Ascending aorta (tissue), 2 donors: ENCODE measurements around the gene SLC25A1. TPM values are rescaled to one million over a fixed set of nuclear protein-coding genes. Genes with fewer than 3 reads are reported as not detected.

ENCODE experiments used
- DNase-seq, 2 donors: peaks; one replicate each; pipeline ENCODE4 v3.0.0-alpha.2; 2019; ENCODE audit warnings: low spot score in 2 of 2
- H3K27ac ChIP-seq, 2 donors: fragments of 200-600 bp; sonication (generic); one replicate each; pipeline ENCODE4 v1.5.1; 2016 to 2017; ENCODE audit warnings: mild to moderate bottlenecking in 1 of 2
- H3K27me3 ChIP-seq: fragments of 200-600 bp; sonication (generic); one replicate; pipeline ENCODE4 v1.5.1; 2017
- H3K36me3 ChIP-seq, 2 donors: fragments of 200-600 bp; sonication (generic); one replicate each; pipeline ENCODE4 v1.5.1; 2016
- H3K4me1 ChIP-seq, 2 donors: fragments of 200-600 bp; sonication (generic); one replicate each; pipeline ENCODE4 v1.5.1; 2016 to 2017; ENCODE audit warnings: mild to moderate bottlenecking in 1 of 2
- H3K4me3 ChIP-seq, 2 donors: fragments of 200-600 bp; sonication (generic); one replicate each; pipeline ENCODE4 v1.5.1; 2016 to 2017; ENCODE audit warnings: mild to moderate bottlenecking in 1 of 2
- H3K9me3 ChIP-seq, 2 donors: fragments of 200-600 bp; sonication (generic); one replicate each; pipeline ENCODE4 v1.5.1; 2016
- CTCF ChIP-seq, 3 experiments: fragments of 200-600 bp in 2 of 3; fragments of 450-650 bp in 1 of 3; sonication (generic) in 2 of 3; IDR thresholded peaks; one replicate each; pipeline ENCODE4 v1.5.1; 2016 to 2019; ENCODE audit warnings: antibody characterized with exemption in 3 of 3, mild to moderate bottlenecking in 1 of 3, moderate library complexity in 1 of 3
- intact Hi-C: fragments of 100-400 bp; cut with DNase I; formaldehyde crosslinking; loops from one replicate; pipeline ENCODE4 v1.15.1; 2023
- total RNA-seq: library from RNA; depleted of rRNA; stranded (reverse); fragments of >200 nt; gene quantifications from one replicate; pipeline ENCODE4 v1.1.0, GENCODE V29; 2016

SLC25A1 gene
- total RNA-seq, 1 donor from 2014 or later, result 89.3 TPM

- H3K4me1 ChIP-seq, result peaks cover 6 to 36% of the 10 kb centered on the region in 2 donors
- no peaks in the 10 kb centered on the region for H3K9me3 ChIP-seq
- peak overlapping the region; percentile 96 to 97 for H3K4me3 ChIP-seq
- H3K27ac ChIP-seq, result peak overlapping the region; percentile 92 to 93
- DNase-seq, result peak in 1 of 2 donors; percentile 75
- no peak for TF ChIP-seq CTCF (IDR thresholded peaks at IDR 0.05)
- intact Hi-C loops, result loop anchor here (1.0 to 5.0 kb wide), 5 partner anchors 34 to 539 kb away; partner anchors contain the start of genes CDC45, DGCR2, ESS2 and HIRA
- H3K36me3 ChIP-seq, result peaks cover 0 to 4% of the 10 kb centered on the region in 2 donors
- no peaks in the 10 kb centered on the region for H3K27me3 ChIP-seq
Observed at GRCh38 chr22:19178065-19178656, 375 bp downstream of the SLC25A1 start.

GRCh38 chr22:19177164-19178064, 1.1 kb downstream of the SLC25A1 start:
- Histone ChIP-seq H3K36me3 (peaks cover 0 to 4% of the 10 kb centered on the region in 2 donors), H3K4me3 (peak overlapping the region; percentile 96 to 97), H3K27ac (peak overlapping the region; percentile 92 to 93), H3K9me3 (no peaks in the 10 kb centered on the region), H3K27me3 (no peaks in the 10 kb centered on the region), H3K4me1 (peaks cover 6 to 42% of the 10 kb centered on the region in 2 donors)
- DNase-seq, result no peak
- TF ChIP-seq CTCF (IDR thresholded peaks at IDR 0.05), result no peak
- intact Hi-C loops, result loop anchor here (1.0 to 5.0 kb wide), 5 partner anchors 33 to 540 kb away; partner anchors contain the start of genes CDC45, DGCR2, ESS2 and HIRA

- H3K36me3 ChIP-seq, result peaks cover 0 to 4% of the 10 kb centered on the region in 2 donors
- H3K4me3 ChIP-seq, result peak overlapping the region in 1 of 2 donors; percentile 96
- intact Hi-C loops, result loop anchor here (5.0 kb wide), 1 partner anchor 541 kb away; no protein-coding TSS in a partner anchor
- DNase-seq, result no peak
- no peak for TF ChIP-seq CTCF (IDR thresholded peaks at IDR 0.05)
- H3K9me3 ChIP-seq, result no peaks in the 10 kb centered on the region
- H3K27me3 ChIP-seq, result no peaks in the 10 kb centered on the region
- peaks cover 6 to 46% of the 10 kb centered on the region in 2 donors for H3K4me1 ChIP-seq
- peak overlapping the region; percentile 92 to 93 for H3K27ac ChIP-seq
Observed at GRCh38 chr22:19176732-19177131, 1.8 kb downstream of the SLC25A1 start.

- no peak for DNase-seq
- no peak for TF ChIP-seq CTCF (IDR thresholded peaks at IDR 0.05)
- Histone ChIP-seq H3K36me3 (peaks cover 0 to 4% of the 10 kb centered on the region in 2 donors), H3K27me3 (no peaks in the 10 kb centered on the region), H3K27ac (no peak overlapping the region), H3K4me1 (peaks cover 6 to 46% of the 10 kb centered on the region in 2 donors), H3K4me3 (no peak overlapping the region), H3K9me3 (no peaks in the 10 kb centered on the region)
- intact Hi-C loops, result loop anchor here (5.0 kb wide), 1 partner anchor 541 kb away; no protein-coding TSS in a partner anchor
Observed at GRCh38 chr22:19176175-19176643, 2.3 kb downstream of the SLC25A1 start.

GRCh38 chr22:19175602-19176174, 2.8 kb downstream of the SLC25A1 start:
- no peak for DNase-seq
- peaks cover 10 to 49% of the 10 kb centered on the region in 2 donors for H3K4me1 ChIP-seq
- peak overlapping the region in 1 of 2 donors; percentile 62 for H3K27ac ChIP-seq
- no peaks in the 10 kb centered on the region for H3K9me3 ChIP-seq
- H3K36me3 ChIP-seq, result peaks cover 0 to 4% of the 10 kb centered on the region in 2 donors
- H3K4me3 ChIP-seq, result no peak overlapping the region
- no peak for TF ChIP-seq CTCF (IDR thresholded peaks at IDR 0.05)
- no peaks in the 10 kb centered on the region for H3K27me3 ChIP-seq
- intact Hi-C loops, result loop anchor here (5.0 kb wide), 1 partner anchor 542 kb away; no protein-coding TSS in a partner anchor
